ENCODE measurements around the gene NADK2. TPM values are rescaled to one million over a fixed set of nuclear protein-coding genes. Genes with fewer than 3 reads are reported as not detected.

The NADK2 gene
- total and polyA plus RNA-seq, 8 donors = 9.1 to 132 (median 27.0) TPM

- 85 to 91% (median 88%) methylated on average over 2 of the region's 2 CpGs for WGBS, 5 donors
- intact Hi-C loops (cut with DNase I; ENCODE audit: low total_unique reads) = no loop called here
- no peak for TF ChIP-seq POLR2A (IDR thresholded peaks at IDR 0.05)
- no peak for TF ChIP-seq POLR2AphosphoS5 (IDR thresholded peaks at IDR 0.05)
- no peak for TF ChIP-seq EP300 (IDR thresholded peaks at IDR 0.05)
- no peak for TF ChIP-seq CTCF (IDR thresholded peaks at IDR 0.05)
These were observed 94.0 kb downstream of the NADK2 start for GRCh38 chr5:36147681-36148080.

GRCh38 chr5:36146390-36146789, 95.3 kb downstream of the NADK2 start:
- DNase-seq = no peak
- TF ChIP-seq POLR2AphosphoS5 (IDR thresholded peaks at IDR 0.05) = no peak
- 63 to 82% (median 73%) methylated on average over 3 of the region's 3 CpGs for WGBS, 5 donors
- Histone ChIP-seq H3K27me3 (no peaks in the 10 kb centered on the region), H3K27ac (no peak overlapping the region), H3K4me3 (no peak overlapping the region), H3K36me3 (peaks cover 0 to 17% (median 14%) of the 10 kb centered on the region in 4 donors), H3K9me3 (no peaks in the 10 kb centered on the region), H3K4me1 (peaks cover 0 to 32% (median 22%) of the 10 kb centered on the region in 4 donors)
- intact Hi-C loops (cut with DNase I; ENCODE audit: low total_unique reads) = no loop called here

More at GRCh38 chr5:36147681-36148080, 94.0 kb downstream of the NADK2 start:
- peaks cover 0 to 4% (median 3%) of the 10 kb centered on the region in 4 donors for H3K36me3 ChIP-seq
- no peak overlapping the region for H3K4me3 ChIP-seq
- DNase-seq = no peak
- no peaks in the 10 kb centered on the region for H3K27me3 ChIP-seq
- H3K9me3 ChIP-seq = no peaks in the 10 kb centered on the region
- no peak overlapping the region for H3K27ac ChIP-seq
- H3K4me1 ChIP-seq = peaks cover 3 to 37% (median 27%) of the 10 kb centered on the region in 4 donors

GRCh38 chr5:36145311-36145710, 96.4 kb downstream of the NADK2 start:
- 74 to 87% (median 77%) methylated on average over 4 of the region's 4 CpGs for WGBS, 5 donors
- intact Hi-C loops (cut with DNase I; ENCODE audit: low total_unique reads) = no loop called here

More at GRCh38 chr5:36145311-36145710, 96.4 kb downstream of the NADK2 start:
- no peak for DNase-seq
- Histone ChIP-seq H3K36me3 (peaks cover 5 to 25% (median 22%) of the 10 kb centered on the region in 4 donors), H3K4me3 (no peak overlapping the region), H3K27ac (no peak overlapping the region), H3K27me3 (no peaks in the 10 kb centered on the region), H3K4me1 (peaks cover 0 to 25% (median 16%) of the 10 kb centered on the region in 4 donors), H3K9me3 (no peaks in the 10 kb centered on the region)
- no peak for TF ChIP-seq CTCF (IDR thresholded peaks at IDR 0.05)
- no peak for TF ChIP-seq POLR2A (IDR thresholded peaks at IDR 0.05)
- TF ChIP-seq POLR2AphosphoS5 (IDR thresholded peaks at IDR 0.05) = no peak
- no peak for TF ChIP-seq EP300 (IDR thresholded peaks at IDR 0.05)

Small RNA genes lying within 50 kb of the gene (small RNA-seq; reads per million reads assigned to genes)
- gene MIR580 (0 to 0.31 (median 0) reads per million in 4 donors), gene RNU6-1305P (0 reads per million in 4 donors)

Other genes starting within 250 kb of the NADK2 start
- not detected for gene UGT3A2, start 175.0 kb downstream of the NADK2 start, total RNA-seq
- 1 to 10 TPM in 1 of 3 donors, not detected in 2; 2.0 TPM for gene UGT3A2, start 175.0 kb downstream of the NADK2 start, polyA plus RNA-seq
- 100 to 1,000 TPM in 1 of 5 donors, 10 to 100 TPM in 2, 1 to 10 TPM in 1, under 1 TPM in 1; 0.58 to 122 (median 10.3) TPM for gene LMBRD2, start 90.0 kb downstream of the NADK2 start, total RNA-seq
- gene LMBRD2, start 90.0 kb downstream of the NADK2 start, polyA plus RNA-seq = 1 to 10 TPM; 1.4 to 2.7 (median 1.7) TPM
- gene SKP2, start 89.8 kb downstream of the NADK2 start, total RNA-seq = 10 to 100 TPM in 4 of 5 donors, 1 to 10 TPM in 1; 4.3 to 25.7 (median 20.3) TPM
- 1 to 10 TPM; 2.4 to 4.2 (median 2.9) TPM for gene SKP2, start 89.8 kb downstream of the NADK2 start, polyA plus RNA-seq
- 10 to 100 TPM in 1 of 5 donors, 1 to 10 TPM in 2, not detected in 2; 2.3 to 17.0 (median 2.9) TPM for gene RANBP3L, start 60.0 kb upstream of the NADK2 start, total RNA-seq
- 1 to 10 TPM in 1 of 3 donors, under 1 TPM in 2; 0.20 to 1.4 (median 0.93) TPM for gene RANBP3L, start 60.0 kb upstream of the NADK2 start, polyA plus RNA-seq